ENCODE data around the gene FARP1. TPM values are rescaled to one million over a fixed set of nuclear protein-coding genes. Genes with fewer than 3 reads are reported as not detected.

The FARP1 gene
- total and polyA plus RNA-seq, 2 of the 13 experiments (the other 11 are each of a cell fraction or from before 2014, with no cell fraction given): 70.6 to 126 TPM

DNA sequence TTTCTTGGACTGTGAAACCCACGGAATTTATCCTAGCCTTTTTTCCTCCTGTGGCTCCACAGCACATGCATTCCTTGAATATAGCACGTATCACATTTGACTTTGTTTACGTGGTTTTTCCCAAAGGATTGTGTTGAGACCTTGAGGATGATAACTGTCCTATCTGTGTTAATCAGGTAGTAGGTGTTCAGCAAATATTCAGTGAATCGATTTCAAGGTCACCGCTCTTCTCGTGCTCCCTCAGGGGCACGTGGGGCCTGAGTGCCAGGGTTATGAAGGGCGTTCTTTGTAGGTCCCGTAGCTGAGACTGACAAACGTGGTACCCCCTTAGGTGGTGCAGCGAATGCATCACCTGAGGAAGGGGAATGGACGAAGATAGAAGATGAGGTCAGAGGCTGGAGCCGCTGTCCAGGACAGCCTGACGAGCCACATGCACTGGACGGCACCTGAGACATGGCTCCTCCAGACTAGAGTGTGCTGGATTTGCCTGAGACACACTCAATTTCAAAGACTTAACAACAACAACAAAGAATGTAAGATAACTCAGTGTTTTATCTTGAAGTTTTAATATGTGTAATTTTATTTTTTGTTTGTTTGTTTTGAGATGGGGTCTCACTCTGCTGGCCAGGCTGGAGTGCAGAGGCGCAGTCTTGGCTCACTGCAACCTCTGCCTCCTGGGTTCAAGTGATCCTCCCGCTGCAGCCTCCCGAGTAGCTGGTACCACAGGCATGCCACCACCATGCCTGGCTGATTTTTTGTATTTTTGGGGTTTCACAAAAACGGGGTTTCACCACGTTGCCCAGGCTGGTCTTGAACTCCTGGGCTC is 165.4 kb downstream of the FARP1 start (continued):
- TF ChIP-seq ZBTB7A (CRISPR knock-in tag; IDR thresholded peaks at IDR 0.05): 0 out of 2 replicates have a peak, but pooled peaks have one; percentile 62
- TF ChIP-seq SNAI1 (CRISPR knock-in tag; IDR thresholded peaks at IDR 0.05; ENCODE audit: borderline replicate concordance): no peak
- no peak for TF ChIP-seq SNAPC2 (CRISPR knock-in tag; IDR thresholded peaks at IDR 0.05)
- TF ChIP-seq MXI1 (IDR thresholded peaks at IDR 0.05; ENCODE audit: borderline replicate concordance, low read depth, low read length): no peak
- 0 out of 2 replicates have a peak, but pooled peaks have one; percentile 25 for TF ChIP-seq ZSCAN29 (CRISPR knock-in tag; conservative IDR thresholded peaks at IDR 0.05)
- TF ChIP-seq, protein P1, sequence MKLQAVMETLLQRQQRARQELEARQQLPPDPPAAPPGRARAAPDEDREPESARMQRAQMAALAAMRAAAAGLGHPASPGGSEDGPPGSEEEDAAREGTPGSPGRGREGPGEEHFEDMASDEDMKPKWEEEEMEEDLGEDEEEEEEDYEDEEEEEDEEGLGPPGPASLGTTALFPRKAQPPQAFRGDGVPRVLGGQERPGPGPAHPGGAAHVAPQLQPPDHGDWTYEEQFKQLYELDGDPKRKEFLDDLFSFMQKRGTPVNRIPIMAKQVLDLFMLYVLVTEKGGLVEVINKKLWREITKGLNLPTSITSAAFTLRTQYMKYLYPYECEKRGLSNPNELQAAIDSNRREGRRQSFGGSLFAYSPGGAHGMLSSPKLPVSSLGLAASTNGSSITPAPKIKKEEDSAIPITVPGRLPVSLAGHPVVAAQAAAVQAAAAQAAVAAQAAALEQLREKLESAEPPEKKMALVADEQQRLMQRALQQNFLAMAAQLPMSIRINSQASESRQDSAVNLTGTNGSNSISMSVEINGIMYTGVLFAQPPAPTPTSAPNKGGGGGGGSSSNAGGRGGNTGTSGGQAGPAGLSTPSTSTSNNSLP (IDR thresholded peaks at IDR 0.05; ENCODE audit: low read depth, low read length): no peak
- TF ChIP-seq ZFY (CRISPR knock-in tag; IDR thresholded peaks at IDR 0.05): peak; percentile 39; the same call in 1 of the 2 replicates
- TF ChIP-seq, protein P2, sequence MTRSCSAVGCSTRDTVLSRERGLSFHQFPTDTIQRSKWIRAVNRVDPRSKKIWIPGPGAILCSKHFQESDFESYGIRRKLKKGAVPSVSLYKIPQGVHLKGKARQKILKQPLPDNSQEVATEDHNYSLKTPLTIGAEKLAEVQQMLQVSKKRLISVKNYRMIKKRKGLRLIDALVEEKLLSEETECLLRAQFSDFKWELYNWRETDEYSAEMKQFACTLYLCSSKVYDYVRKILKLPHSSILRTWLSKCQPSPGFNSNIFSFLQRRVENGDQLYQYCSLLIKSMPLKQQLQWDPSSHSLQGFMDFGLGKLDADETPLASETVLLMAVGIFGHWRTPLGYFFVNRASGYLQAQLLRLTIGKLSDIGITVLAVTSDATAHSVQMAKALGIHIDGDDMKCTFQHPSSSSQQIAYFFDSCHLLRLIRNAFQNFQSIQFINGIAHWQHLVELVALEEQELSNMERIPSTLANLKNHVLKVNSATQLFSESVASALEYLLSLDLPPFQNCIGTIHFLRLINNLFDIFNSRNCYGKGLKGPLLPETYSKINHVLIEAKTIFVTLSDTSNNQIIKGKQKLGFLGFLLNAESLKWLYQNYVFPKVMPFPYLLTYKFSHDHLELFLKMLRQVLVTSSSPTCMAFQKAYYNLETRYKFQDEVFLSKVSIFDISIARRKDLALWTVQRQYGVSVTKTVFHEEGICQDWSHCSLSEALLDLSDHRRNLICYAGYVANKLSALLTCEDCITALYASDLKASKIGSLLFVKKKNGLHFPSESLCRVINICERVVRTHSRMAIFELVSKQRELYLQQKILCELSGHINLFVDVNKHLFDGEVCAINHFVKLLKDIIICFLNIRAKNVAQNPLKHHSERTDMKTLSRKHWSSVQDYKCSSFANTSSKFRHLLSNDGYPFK (CRISPR knock-in tag; IDR thresholded peaks at IDR 0.05; ENCODE audit: borderline replicate concordance): no peak
- TF ChIP-seq, protein P3, sequence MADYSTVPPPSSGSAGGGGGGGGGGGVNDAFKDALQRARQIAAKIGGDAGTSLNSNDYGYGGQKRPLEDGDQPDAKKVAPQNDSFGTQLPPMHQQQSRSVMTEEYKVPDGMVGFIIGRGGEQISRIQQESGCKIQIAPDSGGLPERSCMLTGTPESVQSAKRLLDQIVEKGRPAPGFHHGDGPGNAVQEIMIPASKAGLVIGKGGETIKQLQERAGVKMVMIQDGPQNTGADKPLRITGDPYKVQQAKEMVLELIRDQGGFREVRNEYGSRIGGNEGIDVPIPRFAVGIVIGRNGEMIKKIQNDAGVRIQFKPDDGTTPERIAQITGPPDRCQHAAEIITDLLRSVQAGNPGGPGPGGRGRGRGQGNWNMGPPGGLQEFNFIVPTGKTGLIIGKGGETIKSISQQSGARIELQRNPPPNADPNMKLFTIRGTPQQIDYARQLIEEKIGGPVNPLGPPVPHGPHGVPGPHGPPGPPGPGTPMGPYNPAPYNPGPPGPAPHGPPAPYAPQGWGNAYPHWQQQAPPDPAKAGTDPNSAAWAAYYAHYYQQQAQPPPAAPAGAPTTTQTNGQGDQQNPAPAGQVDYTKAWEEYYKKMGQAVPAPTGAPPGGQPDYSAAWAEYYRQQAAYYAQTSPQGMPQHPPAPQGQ (CRISPR knock-in tag; IDR thresholded peaks at IDR 0.05; ENCODE audit: borderline replicate concordance): no peak
- TF ChIP-seq FOXP1 (IDR thresholded peaks at IDR 0.05): no peak
- TF ChIP-seq FOXP1 (CRISPR knock-in tag; IDR thresholded peaks at IDR 0.05): peak; percentile 90
- peak; percentile 46; the same call in 1 of the 2 replicates for TF ChIP-seq SRY (CRISPR knock-in tag; IDR thresholded peaks at IDR 0.05)
- TF ChIP-seq, protein P4, sequence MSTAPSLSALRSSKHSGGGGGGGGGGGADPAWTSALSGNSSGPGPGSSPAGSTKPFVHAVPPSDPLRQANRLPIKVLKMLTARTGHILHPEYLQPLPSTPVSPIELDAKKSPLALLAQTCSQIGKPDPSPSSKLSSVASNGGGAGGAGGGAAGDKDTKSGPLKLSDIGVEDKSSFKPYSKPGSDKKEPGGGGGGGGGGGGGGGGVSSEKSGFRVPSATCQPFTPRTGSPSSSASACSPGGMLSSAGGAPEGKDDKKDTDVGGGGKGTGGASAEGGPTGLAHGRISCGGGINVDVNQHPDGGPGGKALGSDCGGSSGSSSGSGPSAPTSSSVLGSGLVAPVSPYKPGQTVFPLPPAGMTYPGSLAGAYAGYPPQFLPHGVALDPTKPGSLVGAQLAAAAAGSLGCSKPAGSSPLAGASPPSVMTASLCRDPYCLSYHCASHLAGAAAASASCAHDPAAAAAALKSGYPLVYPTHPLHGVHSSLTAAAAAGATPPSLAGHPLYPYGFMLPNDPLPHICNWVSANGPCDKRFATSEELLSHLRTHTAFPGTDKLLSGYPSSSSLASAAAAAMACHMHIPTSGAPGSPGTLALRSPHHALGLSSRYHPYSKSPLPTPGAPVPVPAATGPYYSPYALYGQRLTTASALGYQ (CRISPR knock-in tag; IDR thresholded peaks at IDR 0.05): 0 out of 2 replicates have a peak, but pooled peaks have one; percentile 70
- TF ChIP-seq GTF3A (CRISPR knock-in tag; conservative IDR thresholded peaks at IDR 0.05): no peak
- TF ChIP-seq, protein P5, sequence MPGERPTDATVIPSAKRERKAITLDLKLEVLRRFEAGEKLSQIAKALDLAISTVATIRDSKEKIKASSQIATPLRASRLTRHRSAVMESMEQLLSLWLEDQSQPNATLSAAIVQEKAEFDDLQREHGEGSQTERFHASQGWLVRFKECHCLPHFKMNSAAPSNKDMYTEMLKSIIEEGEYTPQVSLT (CRISPR knock-in tag; IDR thresholded peaks at IDR 0.05; ENCODE audit: borderline replicate concordance, low read depth): no peak
- TF ChIP-seq ZNF761 (CRISPR knock-in tag; conservative IDR thresholded peaks at IDR 0.05): no peak
- TF ChIP-seq POLR2AphosphoS2 (IDR thresholded peaks at IDR 0.05; ENCODE audit: low read depth, low read length): no peak
- peak; percentile 60 for TF ChIP-seq ZMYM4 (CRISPR knock-in tag; IDR thresholded peaks at IDR 0.05)
- TF ChIP-seq ZNF773 (CRISPR knock-in tag; IDR thresholded peaks at IDR 0.05; ENCODE audit: borderline replicate concordance): no peak

Measured in HepG2 (cell line).